NT2/D1 (cell line): Measurements from ENCODE around the gene FAM181A.

Experiments
- SUZ12 ChIP-seq: IDR thresholded peaks from 2 replicates; pipeline ENCODE4 v1.6.1; 2011; ENCODE audit not compliant: insufficient read length, insufficient read depth; ENCODE audit errors: extremely low read depth
- YY1 ChIP-seq: IDR thresholded peaks from 2 replicates; pipeline ENCODE4 v1.6.1; 2011; ENCODE audit not compliant: insufficient read length, insufficient read depth
- ZNF274 ChIP-seq: IDR thresholded peaks from 2 replicates; pipeline ENCODE4 v1.6.1; 2011; ENCODE audit warnings: mild to moderate bottlenecking, low read depth, low read length

- TF ChIP-seq YY1 (no peak), ZNF274 (no peak), SUZ12 (no peak)
Observed at GRCh38 chr14:93972618-93973205, 45.6 kb downstream of the FAM181A start.
